GM19035 (cell line): ENCODE data around the gene EIF4A3.

Source experiments
- ATAC-seq: cut with Tn5 transposase; IDR thresholded peaks from one replicate; pipeline ENCODE4 v1.9.1; 2021; ENCODE audit not compliant: unreplicated experiment

The EIF4A3 gene

GRCh38 chr17:80114758-80115157 lies 32.2 kb downstream of the EIF4A3 start:
- no peak for ATAC-seq

DNA sequence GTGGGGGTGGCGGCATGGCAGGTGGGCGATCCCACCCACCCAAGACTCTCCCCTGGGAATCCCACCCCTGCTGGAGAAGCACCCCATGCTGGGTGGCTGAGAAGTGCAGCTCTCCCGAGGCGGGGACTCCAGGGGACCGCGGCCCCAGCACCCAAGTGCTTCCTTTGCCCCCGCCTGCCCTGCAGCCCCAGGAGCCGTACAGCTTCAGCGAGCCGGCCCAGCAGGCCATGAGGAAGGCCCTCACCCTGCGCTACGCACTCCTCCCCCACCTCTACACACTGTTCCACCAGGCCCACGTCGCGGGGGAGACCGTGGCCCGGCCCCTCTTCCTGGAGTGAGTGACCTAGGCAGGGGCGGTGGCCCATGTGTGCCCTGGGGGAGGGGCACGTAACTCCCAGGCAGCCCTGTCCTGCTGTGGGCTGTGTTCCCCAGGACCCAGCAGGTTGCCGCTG lies 33.9 kb downstream of the EIF4A3 start:
- no peak for ATAC-seq

GRCh38 chr17:80112471-80113032 lies 34.4 kb downstream of the EIF4A3 start:
- ATAC-seq: no peak

DNA sequence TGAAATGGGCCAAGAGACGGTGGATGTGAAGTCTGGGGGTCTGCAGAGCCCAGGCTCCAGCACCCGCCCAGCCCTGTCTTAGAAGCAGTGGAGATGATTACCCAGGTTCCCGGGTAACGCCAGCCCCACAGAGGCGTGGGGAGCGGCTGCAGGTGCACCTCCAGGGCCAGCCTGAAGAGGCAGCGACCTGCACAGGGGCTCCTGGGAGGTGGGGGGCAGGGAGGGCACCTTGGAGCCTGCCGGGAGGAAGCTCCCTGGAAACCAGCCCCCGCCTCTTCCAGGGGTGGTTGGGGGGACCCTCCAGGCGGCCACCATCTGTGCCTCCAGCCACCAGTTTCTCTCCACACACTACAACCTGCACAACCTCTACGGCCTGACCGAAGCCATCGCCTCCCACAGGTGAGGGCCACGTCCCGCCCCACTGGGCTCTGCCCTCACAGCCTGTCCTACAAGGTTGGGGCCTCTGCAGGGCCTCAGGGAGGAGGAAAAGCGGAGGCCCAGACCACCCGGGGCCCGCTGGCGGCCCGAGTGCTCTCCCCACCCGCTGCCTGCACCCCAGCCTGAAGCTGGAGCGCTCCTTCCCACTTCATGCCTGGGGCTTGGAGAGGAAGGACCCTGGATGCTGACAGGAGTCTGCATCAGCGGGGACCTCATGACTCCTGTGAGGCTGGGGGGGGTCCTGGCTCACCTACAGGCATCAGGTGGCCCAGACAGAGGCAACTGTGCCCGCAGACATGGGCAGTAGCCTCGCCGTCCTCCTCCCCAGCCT lies 35.0 kb downstream of the EIF4A3 start:
- ATAC-seq: no peak

- ATAC-seq: no peak
Observed at GRCh38 chr17:80110927-80111701, 35.8 kb downstream of the EIF4A3 start.

- ATAC-seq: no peak
Observed at GRCh38 chr17:80110447-80110812, 36.5 kb downstream of the EIF4A3 start.

DNA sequence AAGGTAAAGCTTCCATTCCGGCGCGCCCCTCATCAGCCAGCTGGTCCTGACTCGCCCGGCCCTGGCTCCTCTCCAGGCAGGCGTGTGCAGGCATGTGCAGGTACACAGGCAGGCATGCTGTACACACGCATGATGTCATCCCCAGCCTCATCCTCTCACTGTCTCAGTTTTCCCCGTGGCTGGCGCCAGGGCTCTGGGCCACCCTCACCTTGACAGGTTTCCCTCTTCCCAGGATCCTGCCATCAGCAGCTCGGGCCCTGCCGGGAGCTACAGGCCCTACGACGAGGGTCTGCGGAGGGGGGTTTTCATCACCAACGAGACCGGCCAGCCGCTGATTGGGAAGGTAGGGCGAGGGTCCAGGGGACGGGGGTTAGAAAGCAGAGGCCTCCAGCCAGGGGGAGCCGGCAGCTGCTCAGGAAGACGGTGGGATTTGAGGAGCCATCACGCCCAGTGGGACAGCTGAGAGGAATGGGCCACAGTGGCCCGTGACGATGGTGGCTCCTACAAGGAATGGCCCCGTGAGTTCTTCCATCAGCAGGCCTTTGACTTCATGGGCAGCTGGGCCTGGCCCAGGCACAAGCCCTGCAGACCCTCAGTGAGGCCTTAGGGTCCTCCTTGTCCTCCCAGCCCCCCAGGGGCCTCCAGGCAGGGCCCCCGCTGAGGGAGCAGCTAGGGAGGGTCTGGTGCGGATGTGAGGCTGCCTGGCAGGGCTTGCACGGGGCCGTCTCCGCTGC lies 37.0 kb downstream of the EIF4A3 start:
- ATAC-seq: no peak

GRCh38 chr17:80109066-80109660 lies 37.8 kb downstream of the EIF4A3 start:
- no peak for ATAC-seq

GRCh38 chr17:80108036-80108971 lies 38.6 kb downstream of the EIF4A3 start:
- no peak for ATAC-seq

- ATAC-seq: no peak
Observed at GRCh38 chr17:80107231-80108021, 39.5 kb downstream of the EIF4A3 start.

GRCh38 chr17:80106751-80107150 lies 40.2 kb downstream of the EIF4A3 start:
- ATAC-seq: no peak

DNA sequence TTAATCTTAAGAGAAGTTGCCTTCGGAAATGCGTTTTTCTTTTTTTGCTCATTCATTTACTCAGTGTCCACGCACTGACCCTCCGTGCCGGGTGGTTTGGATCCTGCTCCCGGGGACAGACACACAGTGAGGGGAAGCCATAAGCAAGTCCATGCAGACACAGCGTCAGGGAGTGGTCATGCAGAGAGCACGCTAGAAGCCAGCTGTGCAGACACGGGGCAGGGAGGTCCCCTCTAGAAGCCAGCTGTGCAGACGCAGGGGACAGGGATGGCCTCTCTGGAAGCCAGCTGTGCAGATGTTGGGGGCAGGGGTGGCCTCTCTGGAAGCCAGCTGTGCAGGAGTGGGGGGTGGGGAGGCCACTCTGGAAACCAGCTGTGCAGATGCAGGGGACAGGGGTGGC lies 40.8 kb downstream of the EIF4A3 start:
- ATAC-seq: no peak

DNA sequence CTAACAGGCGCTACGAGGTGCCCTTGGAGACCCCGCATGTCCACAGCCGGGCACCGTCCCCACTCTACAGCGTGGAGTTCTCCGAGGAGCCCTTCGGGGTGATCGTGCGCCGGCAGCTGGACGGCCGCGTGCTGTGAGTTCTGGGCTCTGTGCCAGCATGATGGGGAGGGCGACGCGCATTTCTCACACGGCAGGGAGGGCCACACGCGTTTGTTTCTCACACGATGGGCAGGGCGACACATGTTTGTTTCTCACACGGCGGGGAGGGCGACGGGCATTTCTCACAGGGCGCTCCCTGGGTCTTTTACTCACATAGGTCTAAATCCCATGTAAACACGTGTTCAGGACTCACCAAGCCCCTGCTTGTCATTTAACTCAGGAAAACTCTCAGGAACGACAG lies 41.2 kb downstream of the EIF4A3 start:
- no peak for ATAC-seq

DNA sequence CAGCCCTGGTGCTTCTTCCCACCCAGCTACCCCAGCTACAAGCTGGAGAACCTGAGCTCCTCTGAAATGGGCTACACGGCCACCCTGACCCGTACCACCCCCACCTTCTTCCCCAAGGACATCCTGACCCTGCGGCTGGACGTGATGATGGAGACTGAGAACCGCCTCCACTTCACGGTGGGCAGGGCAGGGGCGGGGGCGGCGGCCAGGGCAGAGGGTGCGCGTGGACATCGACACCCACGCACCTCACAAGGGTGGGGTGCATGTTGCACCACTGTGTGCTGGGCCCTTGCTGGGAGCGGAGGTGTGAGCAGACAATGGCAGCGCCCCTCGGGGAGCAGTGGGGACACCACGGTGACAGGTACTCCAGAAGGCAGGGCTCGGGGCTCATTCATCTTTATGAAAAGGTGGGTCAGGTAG lies 42.0 kb downstream of the EIF4A3 start:
- ATAC-seq: no peak

GRCh38 chr17:80104321-80104955 lies 42.5 kb downstream of the EIF4A3 start:
- ATAC-seq: no peak

GRCh38 chr17:80103449-80104085 lies 43.4 kb downstream of the EIF4A3 start:
- no peak for ATAC-seq

DNA sequence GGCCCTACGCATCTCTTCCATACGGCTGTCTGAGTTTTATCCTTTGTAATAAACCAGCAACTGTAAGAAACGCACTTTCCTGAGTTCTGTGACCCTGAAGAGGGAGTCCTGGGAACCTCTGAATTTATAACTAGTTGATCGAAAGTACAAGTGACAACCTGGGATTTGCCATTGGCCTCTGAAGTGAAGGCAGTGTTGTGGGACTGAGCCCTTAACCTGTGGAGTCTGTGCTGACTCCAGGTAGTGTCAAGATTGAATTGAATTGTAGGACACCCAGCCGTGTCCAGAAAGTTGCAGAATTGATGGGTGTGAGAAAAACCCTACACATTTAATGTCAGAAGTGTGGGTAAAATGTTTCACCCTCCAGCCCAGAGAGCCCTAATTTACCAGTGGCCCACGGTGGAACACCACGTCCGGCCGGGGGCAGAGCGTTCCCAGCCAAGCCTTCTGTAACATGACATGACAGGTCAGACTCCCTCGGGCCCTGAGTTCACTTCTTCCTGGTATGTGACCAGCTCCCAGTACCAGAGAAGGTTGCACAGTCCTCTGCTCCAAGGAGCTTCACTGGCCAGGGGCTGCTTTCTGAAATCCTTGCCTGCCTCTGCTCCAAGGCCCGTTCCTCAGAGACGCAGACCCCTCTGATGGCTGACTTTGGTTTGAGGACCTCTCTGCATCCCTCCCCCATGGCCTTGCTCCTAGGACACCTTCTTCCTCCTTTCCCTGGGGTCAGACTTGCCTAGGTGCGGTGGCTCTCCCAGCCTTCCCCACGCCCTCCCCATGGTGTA lies 44.1 kb downstream of the EIF4A3 start:
- ATAC-seq: no peak
